Fibroblast of skin of left quadriceps (primary cell): ENCODE measurements around the gene DNMT3B.
"Not testable (repeated sequence)": the region's sequence is repeated elsewhere in the genome, so short reads cannot be mapped to it uniquely, and the experiment has no call there.

Experiments
- DNase-seq, 2 experiments: peaks; one replicate each; pipeline ENCODE4 v3.0.0-alpha.2; 2013; ENCODE audit warnings: low read depth in 2 of 2

The DNMT3B gene

DNA sequence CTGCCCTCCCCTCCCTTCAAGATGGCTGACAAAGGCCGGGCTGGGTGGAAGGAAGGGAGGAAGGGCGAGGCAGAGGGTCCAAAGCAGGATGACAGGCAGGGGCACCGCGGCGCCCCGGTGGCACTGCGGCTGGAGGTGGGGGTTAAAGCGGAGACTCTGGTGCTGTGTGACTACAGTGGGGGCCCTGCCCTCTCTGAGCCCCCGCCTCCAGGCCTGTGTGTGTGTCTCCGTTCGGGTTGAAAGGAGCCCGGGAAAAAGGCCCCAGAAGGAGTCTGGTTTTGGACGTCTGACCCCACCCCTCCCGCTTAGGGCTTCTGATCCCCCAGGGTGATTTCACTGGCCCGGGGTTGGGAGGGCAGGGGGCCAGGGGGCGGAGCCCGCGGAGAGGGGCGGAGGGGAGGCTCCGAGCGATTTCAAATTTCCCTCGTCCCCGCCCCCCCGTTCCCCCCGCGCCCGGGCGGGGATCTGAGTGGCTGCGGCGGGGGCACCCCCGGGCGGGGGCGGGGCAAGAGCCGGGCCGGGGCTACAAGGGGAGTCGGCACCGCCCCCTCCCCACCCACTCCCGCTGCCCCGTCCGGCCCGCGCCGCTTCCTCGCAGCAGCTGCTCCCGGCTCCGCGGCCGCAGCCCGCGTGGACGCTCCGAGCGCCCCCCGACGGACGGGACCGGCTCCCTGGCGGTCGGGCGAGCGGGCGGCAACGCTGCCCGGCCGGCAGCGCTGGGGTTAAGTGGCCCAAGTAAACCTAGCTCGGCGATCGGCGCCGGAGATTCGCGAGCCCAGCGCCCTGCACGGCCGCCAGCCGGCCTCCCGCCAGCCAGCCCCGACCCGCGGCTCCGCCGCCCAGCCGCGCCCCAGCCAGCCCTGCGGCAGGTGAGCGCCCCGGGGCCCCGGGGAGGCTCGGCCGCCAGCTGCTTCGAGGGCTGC is at the start of gene DNMT3B:
TSS of gene DNMT3B (plus strand) at position 555 of the 923 bp plus-strand sequence. CDS start 17,939 bp downstream, outside the sequence.
- peak; percentile 45 to 55 for DNase-seq

DNA sequence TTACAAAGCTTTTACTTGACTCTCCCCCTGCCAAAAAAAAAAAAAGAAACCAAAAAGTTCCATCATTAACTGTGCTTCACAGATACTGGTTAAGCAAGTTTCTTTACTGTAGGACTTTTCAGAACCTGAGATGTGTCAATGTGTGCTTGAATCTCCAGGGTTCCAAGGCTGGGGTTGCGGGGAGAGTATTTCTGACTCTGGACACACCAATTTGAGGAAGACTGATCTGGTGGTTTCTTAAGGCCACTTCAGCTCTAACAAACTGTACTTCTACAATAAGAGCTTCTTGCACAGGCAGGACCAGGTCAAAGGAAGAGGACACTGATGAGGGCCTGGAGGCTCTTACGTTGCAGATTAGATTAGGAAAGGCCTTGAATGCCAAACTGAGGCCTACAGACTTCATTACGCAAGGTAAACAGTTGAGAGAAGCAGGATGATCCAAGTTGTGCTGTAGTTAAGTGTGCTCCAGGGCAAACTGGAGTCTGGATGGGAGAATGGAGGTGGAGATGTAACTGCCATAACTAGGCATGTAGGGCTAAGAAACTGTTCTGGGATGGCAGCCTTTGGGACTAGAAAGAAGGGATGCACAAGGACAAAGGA is 43.3 kb upstream of the DNMT3B start:
- DNase-seq: no peak

DNA sequence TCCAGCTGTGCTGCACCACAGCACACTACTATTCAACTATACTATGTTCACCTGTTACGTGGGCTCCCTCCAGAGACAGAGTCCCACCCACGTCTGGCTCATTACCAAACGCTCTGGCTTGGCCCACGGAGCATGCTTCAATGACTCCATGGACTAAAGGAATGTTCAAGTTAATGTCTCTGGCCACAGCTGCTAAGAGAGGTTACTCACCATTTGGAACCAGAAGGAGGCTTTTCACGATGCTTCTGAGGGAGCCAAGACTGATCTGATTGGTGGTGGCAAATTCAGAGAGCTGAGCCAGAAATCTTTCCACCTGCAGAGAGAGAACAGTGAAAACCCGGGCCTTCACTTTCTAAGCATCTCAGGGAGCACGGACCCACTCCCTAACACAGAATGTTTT is 34.5 kb upstream of the DNMT3B start:
- no peak for DNase-seq

DNA sequence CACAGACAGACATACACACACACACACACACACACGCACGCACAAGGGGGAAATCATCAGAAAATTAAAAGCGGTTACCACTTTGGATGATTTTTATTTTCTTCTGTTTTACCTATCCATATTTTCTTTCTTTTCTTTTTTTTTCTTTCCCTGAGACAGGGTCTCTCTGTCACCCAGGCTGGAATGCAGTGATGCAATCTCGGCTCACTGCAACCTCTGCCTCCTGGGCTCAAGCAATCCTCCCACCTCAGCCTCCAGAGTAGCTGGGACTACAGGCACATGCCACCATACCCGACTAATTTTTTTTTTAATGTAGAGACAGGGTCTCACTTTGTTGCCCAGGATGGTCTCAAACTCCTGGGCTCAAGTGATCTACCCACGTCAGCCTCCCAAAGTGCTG is 33.8 kb upstream of the DNMT3B start:
- DNase-seq: not testable (repeated sequence)

DNA sequence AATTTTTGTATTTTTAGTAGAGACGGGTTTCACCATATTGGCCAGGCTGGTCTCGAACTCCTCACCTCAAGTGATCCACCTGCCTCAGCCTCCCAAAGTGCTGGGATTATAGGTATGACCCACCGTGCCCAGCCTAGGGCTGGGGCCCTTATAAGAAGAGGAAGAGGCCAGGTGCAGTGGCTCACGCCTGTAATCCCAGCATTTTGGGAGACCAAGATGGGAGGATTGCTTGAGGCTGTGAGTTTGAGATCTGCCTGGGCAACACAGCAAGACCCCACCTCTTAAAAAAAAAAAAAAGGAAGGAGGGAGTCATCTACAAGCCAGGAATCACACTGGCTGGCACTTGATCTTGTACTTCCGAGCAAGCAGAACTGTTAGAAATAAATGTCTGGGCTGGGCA is 32.9 kb upstream of the DNMT3B start:
- not testable (repeated sequence) for DNase-seq

DNA sequence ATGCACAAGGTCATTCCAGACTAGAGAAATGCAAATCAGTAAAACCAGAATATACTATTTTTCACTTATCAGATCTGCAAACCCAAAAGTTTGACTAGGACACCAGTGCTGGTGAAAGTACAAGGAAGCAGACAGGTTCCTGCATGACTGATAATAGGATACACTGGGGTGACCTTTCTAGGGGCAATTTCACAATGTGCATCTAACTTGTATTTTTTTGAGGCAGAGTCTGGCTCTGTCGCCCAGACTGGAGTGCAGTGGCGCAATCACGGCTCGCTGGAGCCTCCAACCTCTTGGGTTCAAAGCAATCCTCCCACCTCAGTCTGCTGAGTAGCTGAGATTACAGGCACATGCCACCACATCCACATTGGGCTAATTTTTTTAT is 30.3 kb upstream of the DNMT3B start:
- DNase-seq: no peak

DNA sequence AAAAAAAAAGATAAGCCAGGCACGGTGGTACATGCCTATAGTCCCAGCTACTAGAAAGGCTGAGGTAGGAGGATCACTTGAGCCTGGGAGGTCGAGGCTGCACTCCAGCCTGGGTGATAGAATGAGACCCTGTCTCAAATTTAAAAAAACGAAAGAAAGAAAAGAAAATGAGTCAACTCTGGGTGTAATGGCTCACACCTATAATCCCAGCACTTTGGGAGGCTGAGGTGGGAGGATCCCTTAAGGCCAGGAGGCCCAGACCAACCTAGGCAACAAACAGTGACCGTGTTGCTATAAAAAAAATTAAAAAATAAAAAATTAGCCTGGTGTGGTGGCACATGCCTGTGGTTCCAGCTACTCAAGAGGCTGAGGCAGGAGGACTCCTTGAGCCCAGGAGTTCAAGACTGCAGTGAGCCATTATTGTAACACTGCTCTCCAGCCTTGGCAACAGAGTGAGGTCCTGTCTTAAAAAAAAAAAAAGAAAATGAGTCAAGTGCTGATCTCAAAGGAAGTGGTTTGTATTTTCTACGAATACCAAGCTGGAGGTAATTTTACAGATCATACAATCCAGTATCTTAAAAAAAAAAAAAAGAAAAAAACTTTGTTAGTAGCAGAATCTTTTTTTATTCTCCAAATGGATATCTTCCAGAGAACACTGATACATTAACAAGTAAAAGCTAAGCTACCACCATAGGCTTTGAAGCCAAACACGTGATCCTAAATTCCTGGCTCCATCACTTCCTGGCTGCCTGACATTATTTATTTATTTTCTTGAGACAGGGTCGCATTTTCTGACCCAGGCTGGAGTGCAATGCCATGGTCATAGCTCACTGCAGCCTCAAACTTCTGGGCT is 24.6 kb upstream of the DNMT3B start:
- DNase-seq: peak in 1 of 2 experiments; percentile 53

DNA sequence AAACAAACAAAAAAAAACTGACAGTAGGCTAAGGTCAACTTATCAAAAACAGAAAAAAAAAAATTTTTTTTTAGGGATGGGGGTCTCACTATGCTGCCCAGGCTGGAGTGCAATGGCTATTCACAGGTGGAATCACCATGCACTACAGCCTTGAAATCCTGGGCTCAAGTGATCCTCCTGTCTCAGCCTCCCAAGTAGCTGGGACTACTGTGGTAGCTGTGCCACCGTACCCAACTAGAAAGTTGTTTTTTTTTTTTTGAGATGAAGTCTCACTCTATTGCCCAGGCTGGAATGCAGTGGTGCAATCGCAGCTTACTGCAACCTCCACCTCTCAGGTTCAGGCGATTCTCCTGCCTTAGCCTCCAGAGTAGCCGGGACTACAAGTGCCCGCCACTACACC is 21.0 kb upstream of the DNMT3B start:
- DNase-seq: no peak

DNA sequence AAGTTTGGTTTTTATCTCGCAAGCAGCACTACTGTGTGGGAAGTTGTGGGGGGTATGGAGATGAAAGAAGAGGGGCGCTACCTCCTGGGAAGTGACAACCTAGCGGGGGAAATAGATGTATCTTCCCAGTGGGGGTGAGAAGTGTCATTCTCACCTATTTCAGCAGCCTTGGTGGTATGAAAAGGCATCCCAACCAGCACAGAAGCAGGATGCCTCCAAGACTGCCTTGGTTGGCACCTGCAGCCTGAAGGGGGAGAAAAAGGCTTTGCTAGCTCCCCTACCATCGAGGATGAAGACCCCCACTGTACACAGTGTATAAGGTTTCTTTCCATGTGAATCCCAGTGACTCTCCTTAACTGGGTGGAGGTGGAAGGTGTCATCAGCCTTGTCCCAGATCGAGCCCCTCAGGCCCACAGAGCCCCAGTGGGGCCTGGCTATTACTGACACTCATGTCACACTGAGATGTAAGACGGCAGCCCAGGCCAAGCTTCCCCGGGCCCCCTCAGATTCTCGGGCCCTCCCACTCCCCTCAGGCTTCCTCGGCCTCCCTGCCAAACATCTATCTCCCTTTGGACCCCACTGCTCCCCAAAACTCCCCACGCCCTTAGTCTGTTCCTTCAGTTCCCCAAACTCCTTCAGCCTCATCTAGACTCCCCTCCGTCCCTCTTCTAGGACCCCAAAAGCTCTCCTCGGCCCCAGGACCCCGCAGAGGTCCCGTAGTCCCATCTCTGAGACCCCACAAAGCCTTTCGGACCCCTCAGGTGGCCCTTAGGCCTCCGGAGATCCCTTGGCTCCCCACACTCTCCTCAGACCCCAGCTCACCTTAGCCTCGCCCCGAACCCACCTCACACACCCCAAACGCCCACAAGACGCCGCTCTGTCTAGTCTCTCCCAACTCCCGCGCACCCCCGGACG is 19.6 kb upstream of the DNMT3B start:
- DNase-seq: no peak

DNA sequence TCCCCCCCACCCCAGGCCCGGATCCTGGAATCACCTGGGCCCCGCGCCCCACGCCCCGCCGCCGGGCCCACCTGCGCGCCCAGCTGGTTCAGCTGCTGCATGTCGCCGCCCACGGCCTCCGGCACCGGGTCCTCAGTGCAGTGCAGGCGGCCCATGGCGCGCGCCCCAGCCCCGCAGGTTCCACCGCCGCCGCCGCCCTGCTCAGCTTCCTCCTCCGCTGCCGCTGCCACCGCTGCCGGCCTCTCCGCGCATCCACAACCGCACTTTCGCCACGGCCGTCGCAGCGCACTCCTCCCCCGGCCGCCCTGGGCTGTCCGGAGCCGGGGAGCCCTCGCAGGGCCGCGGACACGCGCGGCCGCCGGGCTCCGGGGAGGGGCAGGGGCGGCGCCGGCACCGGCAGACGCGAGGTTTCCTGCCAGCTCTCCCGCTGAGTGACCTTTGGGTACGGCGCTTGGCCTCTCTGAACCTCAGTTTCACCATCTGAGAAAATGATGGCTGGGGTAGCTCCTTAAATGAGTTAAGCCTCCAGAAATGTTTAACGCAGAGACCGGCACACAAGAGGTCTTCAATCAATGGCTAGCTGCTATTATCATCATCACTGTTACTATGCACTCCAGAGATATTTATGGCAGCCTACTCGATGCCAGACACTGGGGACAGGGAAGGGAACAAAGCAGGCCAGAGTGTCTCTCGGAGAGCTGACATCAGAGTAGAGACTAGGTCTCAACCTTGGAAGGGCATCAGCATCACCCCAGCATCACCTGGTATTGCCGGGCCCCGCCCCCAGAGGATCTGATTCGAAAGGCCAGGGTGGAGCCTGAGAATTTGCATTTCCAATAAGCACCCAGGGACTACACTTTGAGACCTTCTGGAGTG is 18.7 kb upstream of the DNMT3B start, which contains the start of gene COMMD7:
TSS of gene COMMD7 (minus strand) at position 231 of the 876 bp plus-strand sequence. CDS start at position 155, 76 bp downstream.
- no peak for DNase-seq

DNA sequence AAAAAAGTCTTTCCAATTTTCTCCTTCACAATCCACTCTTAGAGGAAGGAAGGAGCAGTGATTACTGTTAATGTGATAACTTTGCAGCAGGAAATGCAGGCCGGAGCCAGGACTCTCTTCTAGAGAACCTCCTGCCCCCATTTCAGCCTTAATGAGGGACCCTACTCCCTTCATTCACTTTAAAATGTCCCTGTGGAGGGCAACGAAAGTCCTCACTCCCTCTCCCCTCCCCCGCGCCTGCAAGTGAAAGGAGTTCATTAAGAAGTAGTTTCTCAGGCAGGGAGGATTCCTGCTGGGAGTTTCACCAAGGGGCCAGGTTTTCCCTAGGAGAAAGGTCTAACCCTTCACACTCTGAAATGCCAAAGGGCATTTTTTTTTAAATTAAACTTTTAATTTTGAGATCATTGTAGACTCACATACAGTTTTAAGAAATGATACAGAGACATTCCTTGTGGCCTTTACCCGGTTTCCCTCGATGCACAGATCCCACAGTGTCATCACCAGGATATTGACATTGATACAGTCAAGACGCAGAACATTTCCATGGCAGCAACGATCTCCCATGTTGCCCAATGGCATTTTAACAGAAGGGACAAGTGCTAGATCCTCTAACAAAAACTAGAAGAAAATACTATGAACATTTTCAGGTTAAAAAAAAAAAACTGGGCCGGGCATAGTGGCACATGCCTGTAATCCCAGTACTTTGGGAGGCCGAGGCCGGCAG is 12.1 kb upstream of the DNMT3B start:
- no peak for DNase-seq

DNA sequence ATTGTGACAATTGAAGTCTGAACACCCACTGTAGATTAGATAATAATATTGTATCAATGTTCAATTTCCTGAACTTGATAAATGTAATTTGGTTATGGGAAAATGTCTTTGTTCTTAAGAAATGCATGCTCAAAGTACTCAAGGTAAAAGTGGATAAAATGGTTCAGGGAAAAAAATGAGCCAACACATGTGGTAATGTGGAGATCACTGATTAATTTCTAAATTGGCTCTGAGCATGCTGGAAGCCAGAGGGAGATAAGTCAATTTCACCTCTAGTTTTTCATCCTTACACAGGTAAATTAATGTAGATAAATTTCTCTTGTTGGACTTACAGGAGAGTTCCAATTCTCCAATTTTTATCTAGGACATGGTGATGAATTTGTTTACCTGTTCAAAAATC is 10.9 kb upstream of the DNMT3B start:
- DNase-seq: no peak

DNA sequence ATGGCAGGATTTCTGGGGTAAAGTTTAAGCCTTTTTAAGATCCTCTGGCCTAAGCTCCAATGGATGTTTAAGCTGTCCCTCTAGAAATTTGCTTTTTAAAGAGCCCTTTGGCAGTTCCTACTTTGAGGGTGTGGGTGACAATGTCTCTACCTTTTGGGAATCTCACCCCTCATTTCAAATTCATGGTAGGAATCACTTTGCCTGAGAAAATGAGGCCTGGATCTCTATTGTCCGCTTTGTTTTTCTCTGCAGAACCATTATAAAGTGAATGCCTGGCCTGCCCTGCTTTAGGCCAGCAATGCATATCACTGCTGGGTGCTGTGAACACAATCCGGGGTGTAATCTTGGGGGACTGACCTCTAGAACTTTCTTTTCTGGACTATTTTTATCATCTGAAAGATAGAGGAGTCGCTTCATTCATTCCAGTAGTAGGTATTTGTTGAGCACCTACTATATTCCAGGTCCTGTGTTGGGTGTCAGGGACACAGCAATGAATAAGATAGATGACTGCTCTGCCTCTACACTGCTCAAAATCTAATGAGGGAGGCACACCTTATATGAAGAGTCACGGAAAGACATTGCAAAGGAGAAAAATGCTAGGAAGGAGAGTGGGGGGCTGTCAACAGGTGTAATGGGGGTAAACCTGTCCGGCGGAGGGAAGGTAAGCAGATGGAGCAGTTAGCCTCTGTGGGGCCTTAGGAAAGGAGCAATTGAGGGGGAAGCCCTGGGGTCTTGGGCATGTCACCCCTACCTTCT is 10.3 kb upstream of the DNMT3B start:
- DNase-seq: no peak

DNA sequence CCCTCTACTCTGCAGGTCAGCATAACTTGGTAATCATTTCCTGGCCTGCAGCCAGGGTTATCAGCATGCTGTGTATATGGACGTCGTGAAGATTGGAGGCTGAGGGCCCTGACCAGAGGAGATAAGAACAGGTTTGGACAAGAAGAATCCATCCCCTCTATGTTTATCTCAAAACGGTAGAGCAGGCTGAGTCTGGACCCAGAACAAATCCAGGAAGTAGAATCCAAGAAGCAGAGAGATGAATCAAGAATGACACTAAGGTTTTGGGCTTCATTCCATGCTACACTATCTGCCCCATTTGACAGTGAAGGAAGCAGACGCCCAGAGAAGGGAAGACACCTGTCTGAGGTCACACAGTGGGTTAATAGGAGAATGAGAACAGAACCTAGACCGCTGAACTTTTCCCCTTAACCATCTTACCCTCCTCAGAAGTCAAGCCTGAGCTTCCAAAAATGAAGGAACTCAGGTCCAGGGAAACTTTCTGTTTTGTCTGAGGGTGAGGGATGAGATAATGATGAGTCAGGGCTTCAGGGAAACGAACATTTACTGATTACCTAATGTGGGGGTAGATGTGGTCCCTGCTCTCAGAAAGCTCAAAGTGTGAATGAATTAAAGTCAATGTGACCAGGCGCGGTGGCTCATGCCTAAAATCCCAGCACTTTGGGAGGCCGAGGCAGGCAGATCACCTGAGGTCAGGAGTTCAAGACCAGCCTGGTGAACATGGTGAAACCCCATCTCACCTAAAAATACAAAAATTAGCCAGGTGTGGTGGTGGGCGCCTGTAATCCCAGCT is 9.5 kb upstream of the DNMT3B start:
- peak; percentile 49 to 52 for DNase-seq

DNA sequence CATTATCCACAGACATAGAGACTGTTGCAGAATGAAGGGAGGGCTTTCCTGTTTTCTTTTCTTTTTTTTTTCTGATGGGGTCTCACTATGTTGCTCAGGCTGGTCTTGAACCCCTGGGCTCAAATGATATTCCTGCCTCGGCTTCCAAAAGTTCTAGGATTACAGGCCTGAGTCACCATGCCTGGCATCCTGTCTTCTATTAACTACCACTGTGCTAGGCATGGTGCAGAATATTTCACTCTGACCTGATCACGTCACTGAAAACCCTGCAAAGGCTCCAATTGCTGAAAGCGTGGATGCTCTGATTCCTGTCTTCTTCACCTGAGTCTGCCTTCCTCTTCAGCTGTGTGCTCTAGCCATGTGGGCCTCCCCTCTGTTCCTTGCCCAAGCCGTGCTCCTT is 8.5 kb upstream of the DNMT3B start:
- no peak for DNase-seq

DNA sequence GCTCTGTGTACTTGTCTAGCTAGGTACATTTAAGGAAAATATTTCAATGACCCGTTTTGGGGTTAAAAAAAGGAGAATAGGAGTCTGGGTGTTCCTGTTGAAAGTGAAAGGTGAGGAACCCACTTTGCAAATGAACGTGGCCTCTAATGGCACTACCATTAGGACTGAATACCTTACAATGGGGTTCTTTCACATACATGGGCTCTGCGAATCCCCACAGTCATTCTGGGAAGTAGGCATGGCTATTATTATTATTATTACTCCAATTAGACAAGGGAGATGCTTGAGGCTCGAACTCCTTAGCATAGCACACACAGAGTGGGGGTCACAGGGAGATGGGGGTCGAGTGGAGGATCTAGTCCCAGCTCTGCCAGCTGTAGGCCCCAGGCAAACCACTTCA is 6.0 kb upstream of the DNMT3B start:
- no peak for DNase-seq

DNA sequence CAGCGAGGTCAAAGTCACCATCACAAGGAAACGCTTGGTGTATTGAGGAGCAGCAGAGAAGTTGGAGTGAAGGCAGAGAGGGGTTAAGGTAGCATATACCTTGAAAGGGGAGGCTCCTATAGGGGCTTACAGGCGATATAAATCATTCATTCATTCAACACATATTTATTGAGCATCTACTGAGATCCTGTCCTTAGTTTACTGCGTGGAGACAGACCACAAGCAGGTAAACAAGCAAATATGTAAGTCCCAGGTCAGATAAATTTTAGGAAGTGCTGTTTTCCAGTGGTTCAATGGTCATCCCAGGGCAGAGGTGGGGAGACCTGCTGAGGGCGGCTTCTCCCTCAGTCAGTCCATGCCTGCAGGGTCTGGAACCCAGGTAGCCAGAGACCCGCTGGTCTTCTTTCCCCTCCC is 761 bp upstream of the DNMT3B start:
- no peak for DNase-seq

DNA sequence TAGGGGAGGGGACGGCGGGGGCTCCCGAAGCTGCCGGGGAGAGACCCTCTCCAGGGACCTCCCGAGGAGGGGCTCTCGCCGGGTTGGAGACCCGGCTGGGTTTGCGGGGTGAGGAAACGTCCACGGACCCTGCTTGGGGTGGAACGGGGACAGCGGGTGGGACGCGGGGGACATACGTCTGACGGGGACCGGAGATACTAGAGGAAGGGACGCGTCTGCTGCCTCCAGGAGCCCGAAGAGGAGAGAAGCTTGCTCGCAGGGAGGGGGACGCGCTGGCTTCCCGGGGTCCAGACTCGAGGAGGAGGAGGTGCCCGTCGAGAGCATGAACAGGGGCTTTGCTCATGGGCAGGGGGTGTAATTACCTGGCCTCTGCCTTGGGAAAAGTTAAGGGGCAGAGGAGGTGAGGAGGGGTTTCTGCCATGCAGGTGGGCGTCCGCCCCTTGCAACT is 593 bp downstream of the DNMT3B start:
- no peak for DNase-seq
